Measurements from ENCODE around the gene ZC3H13. TPM values are rescaled to one million over a fixed set of nuclear protein-coding genes. Genes with fewer than 3 reads are reported as not detected.

ZC3H13 gene
- total RNA-seq, 6 donors from 2014 or later, result 23.6 to 71.2 (median 42.3) TPM

DNA sequence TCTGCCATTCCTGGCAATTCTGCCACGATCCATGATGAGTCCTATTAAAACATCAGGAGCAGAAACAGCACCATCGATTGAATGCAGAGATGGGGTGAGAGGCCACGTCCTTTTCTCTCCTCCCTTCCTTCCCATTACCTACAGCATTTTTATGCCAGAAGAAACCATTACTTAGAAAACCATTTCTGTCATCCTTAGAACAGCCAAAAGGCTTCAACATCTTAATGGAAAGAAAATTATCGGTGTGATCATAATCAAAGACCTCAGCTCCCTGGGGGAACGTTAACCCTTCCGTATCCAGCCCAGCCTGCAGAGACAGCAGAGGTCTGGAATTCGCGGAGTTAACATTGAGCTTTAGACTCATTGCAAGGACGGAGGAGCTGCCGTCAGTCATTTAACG, 145.0 kb downstream of the ZC3H13 start:
- WGBS, 2 donors, result 72 to 73% methylated on average over 11 of the region's 11 CpGs
- ATAC-seq (ENCODE audit: low FRiP score in 2 of 2), result no peak
- Histone ChIP-seq H3K36me3 (no peaks in the 10 kb centered on the region), H3K27me3 (no peaks in the 10 kb centered on the region), H3K9me3 (no peaks in the 10 kb centered on the region), H3K27ac (no peak overlapping the region), H3K4me3 (no peak overlapping the region), H3K4me1 (no peaks in the 10 kb centered on the region)
- no peak for DNase-seq
- TF ChIP-seq POLR2AphosphoS5 (IDR thresholded peaks at IDR 0.05) (no peak), EP300 (IDR thresholded peaks at IDR 0.05) (no peak), POLR2A (IDR thresholded peaks at IDR 0.05) (no peak)
- TF ChIP-seq, protein P1, sequence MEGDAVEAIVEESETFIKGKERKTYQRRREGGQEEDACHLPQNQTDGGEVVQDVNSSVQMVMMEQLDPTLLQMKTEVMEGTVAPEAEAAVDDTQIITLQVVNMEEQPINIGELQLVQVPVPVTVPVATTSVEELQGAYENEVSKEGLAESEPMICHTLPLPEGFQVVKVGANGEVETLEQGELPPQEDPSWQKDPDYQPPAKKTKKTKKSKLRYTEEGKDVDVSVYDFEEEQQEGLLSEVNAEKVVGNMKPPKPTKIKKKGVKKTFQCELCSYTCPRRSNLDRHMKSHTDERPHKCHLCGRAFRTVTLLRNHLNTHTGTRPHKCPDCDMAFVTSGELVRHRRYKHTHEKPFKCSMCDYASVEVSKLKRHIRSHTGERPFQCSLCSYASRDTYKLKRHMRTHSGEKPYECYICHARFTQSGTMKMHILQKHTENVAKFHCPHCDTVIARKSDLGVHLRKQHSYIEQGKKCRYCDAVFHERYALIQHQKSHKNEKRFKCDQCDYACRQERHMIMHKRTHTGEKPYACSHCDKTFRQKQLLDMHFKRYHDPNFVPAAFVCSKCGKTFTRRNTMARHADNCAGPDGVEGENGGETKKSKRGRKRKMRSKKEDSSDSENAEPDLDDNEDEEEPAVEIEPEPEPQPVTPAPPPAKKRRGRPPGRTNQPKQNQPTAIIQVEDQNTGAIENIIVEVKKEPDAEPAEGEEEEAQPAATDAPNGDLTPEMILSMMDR (IDR thresholded peaks at IDR 0.05), result no peak

Other genes with a start within 250 kb of the ZC3H13 start
- under 1 TPM in 5 of 6 donors, not detected in 1; under 0.01 to 0.39 (median 0.03) TPM for gene SIAH3, start 201.0 kb downstream of the ZC3H13 start, total RNA-seq
- 100 to 1,000 TPM in 1 of 6 donors, 10 to 100 TPM in 4, 1 to 10 TPM in 1; 2.1 to 114 (median 21.3) TPM for gene CPB2, start 52.3 kb upstream of the ZC3H13 start, total RNA-seq
- gene LCP1, start 129.4 kb upstream of the ZC3H13 start, total RNA-seq, result 100 to 1,000 TPM in 4 of 6 donors, 10 to 100 TPM in 2; 72.3 to 331 (median 129) TPM
- 1 to 10 TPM in 2 of 6 donors, under 1 TPM in 3, not detected in 1; 0.33 to 3.1 (median 0.66) TPM for gene LRRC63, start 159.2 kb upstream of the ZC3H13 start, total RNA-seq

Measured in upper lobe of left lung (tissue), 6 donors.